HG02884 (cell line): ENCODE results near the gene ZMYM4.
"Not testable (repeated sequence)": the region's sequence is repeated elsewhere in the genome, so short reads cannot be mapped to it uniquely, and the experiment has no call there.

Source experiments
- ATAC-seq: cut with Tn5 transposase; IDR thresholded peaks from one replicate; pipeline ENCODE4 v1.9.1; 2021; ENCODE audit warnings: mild to moderate bottlenecking, moderate library complexity; ENCODE audit not compliant: unreplicated experiment

The ZMYM4 gene

GRCh38 chr1:35449334-35450008, 181.0 kb downstream of the ZMYM4 start:
- no peak for ATAC-seq

GRCh38 chr1:35451125-35451528, 182.6 kb downstream of the ZMYM4 start:
- ATAC-seq, result no peak

- ATAC-seq, result no peak
These were observed 183.7 kb downstream of the ZMYM4 start for GRCh38 chr1:35452106-35452774.

DNA sequence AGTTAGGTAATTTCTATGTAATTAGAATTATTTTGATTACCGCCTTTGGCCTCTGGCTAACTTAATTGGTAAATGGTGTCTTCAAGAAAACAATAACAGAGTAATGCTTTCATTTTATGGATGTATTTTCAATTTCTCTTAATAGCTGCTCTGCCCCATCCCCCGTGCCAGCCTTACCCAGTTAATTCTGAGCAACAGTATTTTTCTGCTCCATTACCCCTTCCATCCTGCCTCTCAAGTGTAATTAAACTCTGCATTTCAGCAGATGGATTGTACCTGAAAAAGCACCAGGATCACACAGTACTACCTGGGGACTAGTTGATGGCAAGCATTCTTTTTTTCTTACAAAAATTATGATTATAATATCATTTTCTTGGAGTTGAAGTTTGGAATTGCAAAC, 184.5 kb downstream of the ZMYM4 start:
- ATAC-seq, result no peak

GRCh38 chr1:35454176-35454575, 185.7 kb downstream of the ZMYM4 start:
- ATAC-seq, result no peak

DNA sequence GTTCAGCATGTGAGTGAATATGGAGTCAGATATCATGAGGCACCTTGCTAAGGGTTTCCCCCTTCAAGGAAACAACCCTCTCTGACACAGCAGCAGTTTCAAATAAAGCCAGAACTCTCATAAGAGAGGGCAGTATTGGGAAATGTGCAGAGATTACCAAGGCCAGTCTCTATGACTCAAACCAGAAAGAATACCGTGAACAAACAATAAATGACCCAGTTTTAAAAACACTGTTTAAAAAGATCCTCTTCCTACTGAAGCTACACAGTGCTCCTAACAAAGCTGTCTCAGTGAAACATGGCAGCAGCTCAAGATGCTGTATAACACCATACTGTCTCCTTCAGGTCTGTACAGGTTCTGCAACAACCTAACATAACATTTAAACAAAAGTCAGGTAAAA, 186.1 kb downstream of the ZMYM4 start:
- ATAC-seq, result no peak

DNA sequence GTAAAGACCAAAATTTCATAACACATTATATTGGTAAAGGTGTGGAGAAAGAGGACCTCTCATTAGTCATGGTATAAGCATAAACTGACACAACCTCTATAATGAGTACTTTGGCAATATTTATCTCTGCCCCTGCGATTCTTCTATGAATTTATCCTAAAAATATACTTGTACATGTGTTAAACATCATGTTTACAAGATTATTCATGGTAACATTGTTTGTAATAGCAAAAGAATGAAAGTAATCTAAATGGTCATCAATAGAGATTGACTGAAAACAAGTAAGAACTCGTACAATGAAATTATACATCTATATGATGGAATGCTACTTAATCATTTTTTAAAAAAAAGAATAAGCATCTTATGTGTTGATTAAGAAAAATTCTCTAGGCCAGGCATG, 192.3 kb downstream of the ZMYM4 start:
- no peak for ATAC-seq

- no peak for ATAC-seq
These were observed 193.6 kb downstream of the ZMYM4 start for GRCh38 chr1:35461966-35462651.

DNA sequence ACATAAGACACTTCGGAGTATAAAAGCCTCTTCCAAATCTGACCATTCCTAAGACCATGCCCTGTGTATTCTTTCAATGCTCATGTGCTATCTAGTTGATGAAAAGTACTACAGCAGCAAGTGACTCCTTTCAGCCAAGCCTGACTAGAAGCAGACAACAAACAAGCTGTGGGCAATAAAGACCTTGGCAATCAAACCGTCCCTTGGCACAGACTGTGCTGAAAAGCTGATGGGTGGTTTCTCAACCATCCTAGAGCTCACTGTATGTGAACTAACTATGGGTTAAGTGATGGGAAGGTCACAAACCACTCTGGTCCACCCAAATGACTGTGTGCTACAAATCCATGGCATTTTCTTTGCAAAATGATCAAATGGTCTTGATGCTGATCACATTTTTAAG, 194.7 kb downstream of the ZMYM4 start:
- ATAC-seq, result no peak

GRCh38 chr1:35463749-35464148, 195.2 kb downstream of the ZMYM4 start:
- ATAC-seq, result not testable (repeated sequence)

- ATAC-seq, result no peak
These were observed 197.6 kb downstream of the ZMYM4 start for GRCh38 chr1:35466120-35466519.

DNA sequence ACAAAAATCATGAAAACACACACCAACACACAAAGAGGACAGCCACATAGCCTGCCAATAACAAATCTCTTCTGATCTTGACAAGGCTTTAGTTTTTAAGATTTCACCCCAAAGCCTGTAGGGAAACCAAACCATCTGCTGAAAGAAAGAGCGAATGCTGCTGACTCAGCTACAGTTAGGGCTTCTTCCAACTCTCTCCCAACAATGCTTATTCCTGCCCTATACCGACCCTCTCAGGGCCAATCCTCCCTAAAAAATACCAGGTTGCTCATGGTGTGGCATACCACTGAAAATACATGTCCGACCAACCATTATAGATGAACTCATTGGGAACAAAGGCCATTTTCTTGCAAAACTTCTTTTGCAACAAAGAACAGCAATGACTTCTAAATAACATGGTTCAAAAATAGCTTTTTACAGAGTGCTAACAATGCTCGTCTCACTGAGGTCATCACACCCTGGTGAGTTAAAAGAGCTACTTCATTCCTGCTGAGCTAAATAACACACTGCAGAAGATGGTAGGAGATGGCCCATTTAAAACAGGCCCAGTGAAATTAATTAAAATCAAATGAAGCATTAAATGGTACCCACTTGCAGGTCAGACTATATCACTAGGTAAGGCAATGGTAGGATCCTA, 202.6 kb downstream of the ZMYM4 start:
- ATAC-seq, result no peak
